GM23338 (cell line): ENCODE results near the gene TRAPPC4. TPM values are rescaled to one million over a fixed set of nuclear protein-coding genes. Genes with fewer than 3 reads are reported as not detected.

Experiments used
- ATAC-seq: fragments of 200-7000 bp; cut with Tn5 transposase; 3 replicates; pipeline ENCODE4 v1.9.1; 2020
- DNase-seq: peaks from one replicate; pipeline ENCODE4 v3.0.0-alpha.2; 2015; ENCODE audit warnings: low spot score
- H2AFZ ChIP-seq: fragments of 200-600 bp; sonication (generic); 2 replicates; pipeline ENCODE4 v1.8.0; 2016; ENCODE audit warnings: antibody characterized with exemption, mild to moderate bottlenecking, moderate library complexity
- H3F3A ChIP-seq: fragments of 200-600 bp; sonication (generic); replicated peaks from 2 replicates; pipeline ENCODE4 v1.8.0; 2017; ENCODE audit warnings: antibody characterized with exemption, mixed run types, low read depth
- H3K27ac ChIP-seq: fragments of 200-600 bp; sonication (generic); 2 replicates; pipeline ENCODE4 v1.6.1; 2016; ENCODE audit warnings: low read depth
- H3K27me3 ChIP-seq: fragments of 200-600 bp; sonication (generic); 2 replicates; pipeline ENCODE4 v1.8.0; 2016; ENCODE audit warnings: mild to moderate bottlenecking, mixed run types, moderate library complexity; ENCODE audit not compliant: insufficient read depth
- H3K36me3 ChIP-seq: fragments of 200-600 bp; sonication (generic); 2 replicates; pipeline ENCODE4 v1.8.0; 2016; ENCODE audit warnings: mild to moderate bottlenecking; ENCODE audit not compliant: insufficient read depth
- H3K4me1 ChIP-seq: fragments of 200-600 bp; sonication (generic); 2 replicates; pipeline ENCODE4 v1.8.0; 2016; ENCODE audit warnings: mild to moderate bottlenecking, moderate library complexity; ENCODE audit not compliant: insufficient read depth
- H3K4me2 ChIP-seq: fragments of 200-600 bp; sonication (generic); 2 replicates; pipeline ENCODE4 v1.7.1; 2017; ENCODE audit warnings: mixed run types
- H3K4me3 ChIP-seq: fragments of 200-600 bp; sonication (generic); 2 replicates; pipeline ENCODE4 v1.6.1; 2016; ENCODE audit warnings: mixed run types
- H3K79me2 ChIP-seq: fragments of 200-600 bp; sonication (generic); replicated peaks from 2 replicates; pipeline ENCODE4 v1.8.0; 2017; ENCODE audit warnings: mild to moderate bottlenecking; ENCODE audit not compliant: insufficient read depth
- H3K9me2 ChIP-seq: fragments of 200-600 bp; sonication (generic); 2 replicates; pipeline ENCODE4 v1.8.0; 2017; ENCODE audit not compliant: insufficient read depth
- H4K20me1 ChIP-seq: fragments of 200-600 bp; sonication (generic); replicated peaks from 2 replicates; pipeline ENCODE4 v1.8.0; 2017; ENCODE audit warnings: mild to moderate bottlenecking; ENCODE audit not compliant: insufficient read depth
- H3K27ac Mint-ChIP-seq: 2 replicates; pipeline ENCODE4 v1.8.0; 2020; ENCODE audit warnings: inconsistent platforms, mild to moderate bottlenecking, moderate library complexity, mixed read lengths
- H3K27me3 Mint-ChIP-seq: 3 replicates; pipeline ENCODE4 v1.8.0; 2022; ENCODE audit warnings: low read depth, mild to moderate bottlenecking, moderate library complexity, mixed read lengths, inconsistent platforms; ENCODE audit not compliant: insufficient read depth, poor library complexity
- H3K36me3 Mint-ChIP-seq: 3 replicates; pipeline ENCODE4 v1.8.0; 2021; ENCODE audit warnings: low read depth, mild to moderate bottlenecking, inconsistent platforms, moderate library complexity, mixed read lengths
- H3K4me1 Mint-ChIP-seq: 3 replicates; pipeline ENCODE4 v1.8.0; 2020; ENCODE audit warnings: mild to moderate bottlenecking, inconsistent platforms, mixed read lengths
- H3K4me3 Mint-ChIP-seq: 3 replicates; pipeline ENCODE4 v1.8.0; 2021; ENCODE audit warnings: moderate library complexity, mild to moderate bottlenecking, inconsistent platforms, mixed read lengths
- H3K9me3 Mint-ChIP-seq: 3 replicates; pipeline ENCODE4 v1.8.0; 2020; ENCODE audit warnings: moderate library complexity, mild to moderate bottlenecking, inconsistent platforms, mixed read lengths
- CREB1 ChIP-seq: fragments of 250-450 bp; sonication (Bioruptor Pico); IDR thresholded peaks from 2 replicates; pipeline ENCODE4 v1.5.0; 2020; ENCODE audit warnings: low read depth, mild to moderate bottlenecking, moderate library complexity
- ETS1 ChIP-seq: IDR thresholded peaks from 2 replicates; pipeline ENCODE4 v1.6.1; 2016; ENCODE audit warnings: antibody characterized with exemption
- EZH2 ChIP-seq: fragments of 200-600 bp; sonication (generic); IDR thresholded peaks from one replicate; pipeline ENCODE4 v1.8.0; 2017; ENCODE audit warnings: antibody characterized with exemption, mild to moderate bottlenecking, low read depth; ENCODE audit not compliant: unreplicated experiment
- EZH2phosphoT487 ChIP-seq: fragments of 200-600 bp; sonication (generic); IDR thresholded peaks from one replicate; pipeline ENCODE4 v1.8.1; 2018; ENCODE audit warnings: antibody characterized with exemption; ENCODE audit not compliant: unreplicated experiment
- JUNB ChIP-seq: IDR thresholded peaks from one replicate; pipeline ENCODE4 v1.6.1; 2016; ENCODE audit warnings: antibody characterized with exemption; ENCODE audit not compliant: unreplicated experiment
- NANOG ChIP-seq: IDR thresholded peaks from 2 replicates; pipeline ENCODE4 v1.6.1; 2016; ENCODE audit warnings: antibody characterized with exemption, borderline replicate concordance
- POLR2AphosphoS5 ChIP-seq: IDR thresholded peaks from 2 replicates; pipeline ENCODE4 v1.6.1; 2016; ENCODE audit warnings: antibody characterized with exemption, low read depth
- STAT1 ChIP-seq: IDR thresholded peaks from one replicate; pipeline ENCODE4 v1.6.1; 2016; ENCODE audit warnings: antibody characterized with exemption; ENCODE audit not compliant: unreplicated experiment
- ZNF114 ChIP-seq: fragments of 250-450 bp; sonication (Bioruptor Pico); IDR thresholded peaks from 2 replicates; pipeline ENCODE4 v1.5.0; 2020; ENCODE audit warnings: mild to moderate bottlenecking, moderate library complexity
- ZNF331 ChIP-seq: fragments of 250-450 bp; sonication (Bioruptor Pico); IDR thresholded peaks from 2 replicates; pipeline ENCODE4 v1.5.0; 2020; ENCODE audit warnings: low read depth, mild to moderate bottlenecking, moderate library complexity
- long read RNA-seq: library from polyadenylated mRNA; unstranded; transcript quantifications from one replicate; pipeline ENCODE4 v2.0.0, GENCODE V29; 2020; ENCODE audit not compliant: unreplicated experiment
- polyA plus RNA-seq: library from polyadenylated mRNA; unstranded; fragments of >200 nt; fragmentation: Nextera tagmentation; extraction: Ambion mirVana; gene quantifications from 2 replicates; pipeline ENCODE4 v1.2.1, GENCODE V29; 2016
- total RNA-seq: library from RNA; depleted of rRNA; stranded (reverse); fragments of >200 nt; shearing (Covaris generic); gene quantifications from 2 replicates; pipeline ENCODE4 v1.2.3, GENCODE V29; 2014; rRNA removed
- TF ChIP-seq, protein P1 (sequence below), 2 experiments: fragments of 200-600 bp in 1 of 2; sonication (generic) in 1 of 2; conservative IDR thresholded peaks; 2 replicates each; pipeline versions ENCODE4 v1.5.1 to v1.6.1; 2016 to 2017; ENCODE audit warnings: antibody characterized with exemption in 2 of 2, low read depth in 2 of 2, mild to moderate bottlenecking in 2 of 2, moderate library complexity in 1 of 2
- TF ChIP-seq, protein P2 (sequence below): fragments of 250-450 bp; sonication (Bioruptor Pico); IDR thresholded peaks from 2 replicates; pipeline ENCODE4 v1.5.0; 2020; ENCODE audit warnings: mild to moderate bottlenecking, moderate library complexity

The TRAPPC4 gene, protein sequence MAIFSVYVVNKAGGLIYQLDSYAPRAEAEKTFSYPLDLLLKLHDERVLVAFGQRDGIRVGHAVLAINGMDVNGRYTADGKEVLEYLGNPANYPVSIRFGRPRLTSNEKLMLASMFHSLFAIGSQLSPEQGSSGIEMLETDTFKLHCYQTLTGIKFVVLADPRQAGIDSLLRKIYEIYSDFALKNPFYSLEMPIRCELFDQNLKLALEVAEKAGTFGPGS
- total RNA-seq: 79.9 and 97.2 TPM in 2 replicates
- polyA plus RNA-seq: 118 and 142 TPM in 2 replicates
- long read RNA-seq, transcript TRAPPC4-214 (5 exons, 1,759 nt): major isoform, 68 of 76 reads
- long read RNA-seq, partial matches to known transcripts: 0 of 76 reads
- long read RNA-seq, other reads (novel, unspliced or antisense): 2 of 76 reads

- Histone ChIP-seq H4K20me1 (peaks cover 24% of the 10 kb centered on the region), H3K79me2 (peaks cover 61% of the 10 kb centered on the region), H3F3A (peaks cover 52% of the 10 kb centered on the region), H2AFZ (peak within 1 kb of the TSS; percentile 93; the same call in 1 of the 2 replicates), H3K4me3 (peak within 1 kb of the TSS; percentile 88), H3K27me3 (no peaks in the 10 kb centered on the region), H3K27ac (peak within 1 kb of the TSS; percentile 87), H3K9me2 (no peaks in the 10 kb centered on the region), H3K36me3 (peaks cover 62% of the 10 kb centered on the region), H3K4me1 (peaks cover 21% of the 10 kb centered on the region; the same call in 1 of the 2 replicates), H3K4me2 (peak within 1 kb of the TSS; percentile 100)
- H3K4me3 Mint-ChIP-seq: peak within 1 kb of the TSS; percentile 99
- H3K4me1 Mint-ChIP-seq: peaks cover 6% of the 10 kb centered on the region; the same call in 2 of the 3 replicates
- peaks cover 77% of the 10 kb centered on the region for H3K36me3 Mint-ChIP-seq
- peaks cover 8% of the 10 kb centered on the region for H3K27me3 Mint-ChIP-seq
- DNase-seq (peak; percentile 99), ATAC-seq (peak; percentile 89)
- peak within 1 kb of the TSS; percentile 99 for H3K27ac Mint-ChIP-seq
- H3K9me3 Mint-ChIP-seq: peaks cover 3% of the 10 kb centered on the region; the same call in 1 of the 3 replicates
- no peak for TF ChIP-seq NANOG
- TF ChIP-seq, protein P1, sequence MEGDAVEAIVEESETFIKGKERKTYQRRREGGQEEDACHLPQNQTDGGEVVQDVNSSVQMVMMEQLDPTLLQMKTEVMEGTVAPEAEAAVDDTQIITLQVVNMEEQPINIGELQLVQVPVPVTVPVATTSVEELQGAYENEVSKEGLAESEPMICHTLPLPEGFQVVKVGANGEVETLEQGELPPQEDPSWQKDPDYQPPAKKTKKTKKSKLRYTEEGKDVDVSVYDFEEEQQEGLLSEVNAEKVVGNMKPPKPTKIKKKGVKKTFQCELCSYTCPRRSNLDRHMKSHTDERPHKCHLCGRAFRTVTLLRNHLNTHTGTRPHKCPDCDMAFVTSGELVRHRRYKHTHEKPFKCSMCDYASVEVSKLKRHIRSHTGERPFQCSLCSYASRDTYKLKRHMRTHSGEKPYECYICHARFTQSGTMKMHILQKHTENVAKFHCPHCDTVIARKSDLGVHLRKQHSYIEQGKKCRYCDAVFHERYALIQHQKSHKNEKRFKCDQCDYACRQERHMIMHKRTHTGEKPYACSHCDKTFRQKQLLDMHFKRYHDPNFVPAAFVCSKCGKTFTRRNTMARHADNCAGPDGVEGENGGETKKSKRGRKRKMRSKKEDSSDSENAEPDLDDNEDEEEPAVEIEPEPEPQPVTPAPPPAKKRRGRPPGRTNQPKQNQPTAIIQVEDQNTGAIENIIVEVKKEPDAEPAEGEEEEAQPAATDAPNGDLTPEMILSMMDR (conservative IDR thresholded peaks at IDR 0.05; ENCODE audit: low read depth in 2 of 2): no peak
- TF ChIP-seq, protein P2, sequence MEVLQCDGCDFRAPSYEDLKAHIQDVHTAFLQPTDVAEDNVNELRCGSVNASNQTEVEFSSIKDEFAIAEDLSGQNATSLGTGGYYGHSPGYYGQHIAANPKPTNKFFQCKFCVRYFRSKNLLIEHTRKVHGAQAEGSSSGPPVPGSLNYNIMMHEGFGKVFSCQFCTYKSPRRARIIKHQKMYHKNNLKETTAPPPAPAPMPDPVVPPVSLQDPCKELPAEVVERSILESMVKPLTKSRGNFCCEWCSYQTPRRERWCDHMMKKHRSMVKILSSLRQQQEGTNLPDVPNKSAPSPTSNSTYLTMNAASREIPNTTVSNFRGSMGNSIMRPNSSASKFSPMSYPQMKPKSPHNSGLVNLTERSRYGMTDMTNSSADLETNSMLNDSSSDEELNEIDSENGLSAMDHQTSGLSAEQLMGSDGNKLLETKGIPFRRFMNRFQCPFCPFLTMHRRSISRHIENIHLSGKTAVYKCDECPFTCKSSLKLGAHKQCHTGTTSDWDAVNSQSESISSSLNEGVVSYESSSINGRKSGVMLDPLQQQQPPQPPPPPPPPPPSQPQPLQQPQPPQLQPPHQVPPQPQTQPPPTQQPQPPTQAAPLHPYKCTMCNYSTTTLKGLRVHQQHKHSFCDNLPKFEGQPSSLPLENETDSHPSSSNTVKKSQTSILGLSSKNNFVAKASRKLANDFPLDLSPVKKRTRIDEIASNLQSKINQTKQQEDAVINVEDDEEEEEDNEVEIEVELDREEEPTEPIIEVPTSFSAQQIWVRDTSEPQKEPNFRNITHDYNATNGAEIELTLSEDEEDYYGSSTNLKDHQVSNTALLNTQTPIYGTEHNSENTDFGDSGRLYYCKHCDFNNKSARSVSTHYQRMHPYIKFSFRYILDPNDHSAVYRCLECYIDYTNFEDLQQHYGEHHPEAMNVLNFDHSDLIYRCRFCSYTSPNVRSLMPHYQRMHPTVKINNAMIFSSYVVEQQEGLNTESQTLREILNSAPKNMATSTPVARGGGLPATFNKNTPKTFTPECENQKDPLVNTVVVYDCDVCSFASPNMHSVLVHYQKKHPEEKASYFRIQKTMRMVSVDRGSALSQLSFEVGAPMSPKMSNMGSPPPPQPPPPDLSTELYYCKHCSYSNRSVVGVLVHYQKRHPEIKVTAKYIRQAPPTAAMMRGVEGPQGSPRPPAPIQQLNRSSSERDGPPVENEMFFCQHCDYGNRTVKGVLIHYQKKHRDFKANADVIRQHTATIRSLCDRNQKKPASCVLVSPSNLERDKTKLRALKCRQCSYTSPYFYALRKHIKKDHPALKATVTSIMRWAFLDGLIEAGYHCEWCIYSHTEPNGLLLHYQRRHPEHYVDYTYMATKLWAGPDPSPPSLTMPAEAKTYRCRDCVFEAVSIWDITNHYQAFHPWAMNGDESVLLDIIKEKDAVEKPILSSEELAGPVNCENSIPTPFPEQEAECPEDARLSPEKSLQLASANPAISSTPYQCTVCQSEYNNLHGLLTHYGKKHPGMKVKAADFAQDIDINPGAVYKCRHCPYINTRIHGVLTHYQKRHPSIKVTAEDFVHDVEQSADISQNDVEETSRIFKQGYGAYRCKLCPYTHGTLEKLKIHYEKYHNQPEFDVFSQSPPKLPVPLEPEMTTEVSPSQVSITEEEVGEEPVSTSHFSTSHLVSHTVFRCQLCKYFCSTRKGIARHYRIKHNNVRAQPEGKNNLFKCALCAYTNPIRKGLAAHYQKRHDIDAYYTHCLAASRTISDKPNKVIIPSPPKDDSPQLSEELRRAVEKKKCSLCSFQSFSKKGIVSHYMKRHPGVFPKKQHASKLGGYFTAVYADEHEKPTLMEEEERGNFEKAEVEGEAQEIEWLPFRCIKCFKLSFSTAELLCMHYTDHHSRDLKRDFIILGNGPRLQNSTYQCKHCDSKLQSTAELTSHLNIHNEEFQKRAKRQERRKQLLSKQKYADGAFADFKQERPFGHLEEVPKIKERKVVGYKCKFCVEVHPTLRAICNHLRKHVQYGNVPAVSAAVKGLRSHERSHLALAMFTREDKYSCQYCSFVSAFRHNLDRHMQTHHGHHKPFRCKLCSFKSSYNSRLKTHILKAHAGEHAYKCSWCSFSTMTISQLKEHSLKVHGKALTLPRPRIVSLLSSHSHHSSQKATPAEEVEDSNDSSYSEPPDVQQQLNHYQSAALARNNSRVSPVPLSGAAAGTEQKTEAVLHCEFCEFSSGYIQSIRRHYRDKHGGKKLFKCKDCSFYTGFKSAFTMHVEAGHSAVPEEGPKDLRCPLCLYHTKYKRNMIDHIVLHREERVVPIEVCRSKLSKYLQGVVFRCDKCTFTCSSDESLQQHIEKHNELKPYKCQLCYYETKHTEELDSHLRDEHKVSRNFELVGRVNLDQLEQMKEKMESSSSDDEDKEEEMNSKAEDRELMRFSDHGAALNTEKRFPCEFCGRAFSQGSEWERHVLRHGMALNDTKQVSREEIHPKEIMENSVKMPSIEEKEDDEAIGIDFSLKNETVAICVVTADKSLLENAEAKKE (CRISPR knock-in tag): no peak
- TF ChIP-seq EZH2phosphoT487: no peak
- no peak for TF ChIP-seq ZNF114 (CRISPR knock-in tag)
- TF ChIP-seq STAT1: no peak
- TF ChIP-seq ZNF331 (CRISPR knock-in tag): no peak
- peak; percentile 87 for TF ChIP-seq ETS1
- TF ChIP-seq JUNB: no peak
- peak; percentile 92 for TF ChIP-seq POLR2AphosphoS5
- no peak for TF ChIP-seq EZH2
- TF ChIP-seq CREB1: peak; percentile 79
Measured at GRCh38 chr11:119018074-119018938, at the start of gene TRAPPC4, which contains the start of gene RPS25. TSS of gene TRAPPC4 (plus strand) at chr11:119018766. CDS start at chr11:119018796, 30 bp downstream. TSS of gene RPS25 (minus strand) at chr11:119018343. CDS start at chr11:119018284, 59 bp downstream.
